ENCODE measurements around the gene RNF20.
A peak's percentile ranks its signal among the peaks of the same experiment; 100 is the strongest.

RNF20 gene

GRCh38 chr9:101590901-101591300 lies 57.2 kb downstream of the RNF20 start:
- no peaks in the 10 kb centered on the region for H3K36me3 ChIP-seq (ENCODE audit: insufficient read depth, insufficient read length, low read length)
- TF ChIP-seq YY1 (IDR thresholded peaks at IDR 0.05; ENCODE audit: insufficient read depth, insufficient read length) (no peak), SUZ12 (IDR thresholded peaks at IDR 0.05; ENCODE audit: extremely low read depth, insufficient read depth, insufficient read length) (no peak), ZNF274 (IDR thresholded peaks at IDR 0.05; ENCODE audit: low read depth, low read length) (no peak)
- H3K27me3 ChIP-seq (ENCODE audit: insufficient read depth, insufficient read length): no peaks in the 10 kb centered on the region
- no peak overlapping the region for H3K4me3 ChIP-seq (ENCODE audit: insufficient read length, low read depth)
- H3K4me1 ChIP-seq (ENCODE audit: insufficient read depth, insufficient read length): no peaks in the 10 kb centered on the region
- DNase-seq (ENCODE audit: low read depth, low spot score): no peak
- no peak overlapping the region for H3K9ac ChIP-seq (ENCODE audit: insufficient read length, low read depth)
- no peaks in the 10 kb centered on the region for H3K9me3 ChIP-seq (ENCODE audit: insufficient read depth, low read length)

- Histone ChIP-seq H3K9ac (ENCODE audit: insufficient read length, low read depth) (no peak overlapping the region), H3K4me3 (ENCODE audit: insufficient read length, low read depth) (no peak overlapping the region), H3K4me1 (ENCODE audit: insufficient read depth, insufficient read length) (no peaks in the 10 kb centered on the region), H3K36me3 (ENCODE audit: insufficient read depth, insufficient read length, low read length) (no peaks in the 10 kb centered on the region), H3K9me3 (ENCODE audit: insufficient read depth, low read length) (no peaks in the 10 kb centered on the region), H3K27me3 (ENCODE audit: insufficient read depth, insufficient read length) (no peaks in the 10 kb centered on the region)
- TF ChIP-seq ZNF274 (IDR thresholded peaks at IDR 0.05; ENCODE audit: low read depth, low read length) (no peak), YY1 (IDR thresholded peaks at IDR 0.05; ENCODE audit: insufficient read depth, insufficient read length) (no peak), SUZ12 (IDR thresholded peaks at IDR 0.05; ENCODE audit: extremely low read depth, insufficient read depth, insufficient read length) (no peak)
- no peak for DNase-seq (ENCODE audit: low read depth, low spot score)
These were observed 58.3 kb downstream of the RNF20 start for GRCh38 chr9:101591787-101592446.

GRCh38 chr9:101592788-101593187 lies 59.1 kb downstream of the RNF20 start:
- H3K4me1 ChIP-seq (ENCODE audit: insufficient read depth, insufficient read length): no peaks in the 10 kb centered on the region
- no peak overlapping the region for H3K9ac ChIP-seq (ENCODE audit: insufficient read length, low read depth)
- no peaks in the 10 kb centered on the region for H3K36me3 ChIP-seq (ENCODE audit: insufficient read depth, insufficient read length, low read length)
- no peak overlapping the region for H3K4me3 ChIP-seq (ENCODE audit: insufficient read length, low read depth)
- TF ChIP-seq YY1 (IDR thresholded peaks at IDR 0.05; ENCODE audit: insufficient read depth, insufficient read length) (no peak), SUZ12 (IDR thresholded peaks at IDR 0.05; ENCODE audit: extremely low read depth, insufficient read depth, insufficient read length) (no peak), ZNF274 (IDR thresholded peaks at IDR 0.05; ENCODE audit: low read depth, low read length) (no peak)
- no peaks in the 10 kb centered on the region for H3K9me3 ChIP-seq (ENCODE audit: insufficient read depth, low read length)
- H3K27me3 ChIP-seq (ENCODE audit: insufficient read depth, insufficient read length): no peaks in the 10 kb centered on the region
- DNase-seq (ENCODE audit: low read depth, low spot score): no peak

- DNase-seq (ENCODE audit: low read depth, low spot score): no peak
- Histone ChIP-seq H3K9me3 (ENCODE audit: insufficient read depth, low read length) (no peaks in the 10 kb centered on the region), H3K4me3 (ENCODE audit: insufficient read length, low read depth) (no peak overlapping the region), H3K27me3 (ENCODE audit: insufficient read depth, insufficient read length) (no peaks in the 10 kb centered on the region), H3K9ac (ENCODE audit: insufficient read length, low read depth) (no peak overlapping the region), H3K4me1 (ENCODE audit: insufficient read depth, insufficient read length) (no peaks in the 10 kb centered on the region), H3K36me3 (ENCODE audit: insufficient read depth, insufficient read length, low read length) (no peaks in the 10 kb centered on the region)
- TF ChIP-seq SUZ12 (IDR thresholded peaks at IDR 0.05; ENCODE audit: extremely low read depth, insufficient read depth, insufficient read length): no peak
- no peak for TF ChIP-seq YY1 (IDR thresholded peaks at IDR 0.05; ENCODE audit: insufficient read depth, insufficient read length)
- no peak for TF ChIP-seq ZNF274 (IDR thresholded peaks at IDR 0.05; ENCODE audit: low read depth, low read length)
These were observed 59.7 kb downstream of the RNF20 start for GRCh38 chr9:101593345-101593744.

- Histone ChIP-seq H3K36me3 (ENCODE audit: insufficient read depth, insufficient read length, low read length) (no peaks in the 10 kb centered on the region), H3K4me3 (ENCODE audit: insufficient read length, low read depth) (no peak within 1 kb of the TSS), H3K9ac (ENCODE audit: insufficient read length, low read depth) (no peak within 1 kb of the TSS), H3K27me3 (ENCODE audit: insufficient read depth, insufficient read length) (no peaks in the 10 kb centered on the region), H3K4me1 (ENCODE audit: insufficient read depth, insufficient read length) (no peaks in the 10 kb centered on the region), H3K9me3 (ENCODE audit: insufficient read depth, low read length) (no peaks in the 10 kb centered on the region)
- no peak for TF ChIP-seq YY1 (IDR thresholded peaks at IDR 0.05; ENCODE audit: insufficient read depth, insufficient read length)
- no peak for TF ChIP-seq SUZ12 (IDR thresholded peaks at IDR 0.05; ENCODE audit: extremely low read depth, insufficient read depth, insufficient read length)
- TF ChIP-seq ZNF274 (IDR thresholded peaks at IDR 0.05; ENCODE audit: low read depth, low read length): no peak
- no peak for DNase-seq (ENCODE audit: low read depth, low spot score)
These were observed 61.1 kb downstream of the RNF20 start, which contains the start of gene PPP3R2 for GRCh38 chr9:101594796-101595195. TSS of gene PPP3R2 (minus strand) at chr9:101594969. CDS start at chr9:101594921, 48 bp downstream.

GRCh38 chr9:101601904-101602765 lies 68.5 kb downstream of the RNF20 start:
- H3K27me3 ChIP-seq (ENCODE audit: insufficient read depth, insufficient read length): no peaks in the 10 kb centered on the region
- TF ChIP-seq YY1 (IDR thresholded peaks at IDR 0.05; ENCODE audit: insufficient read depth, insufficient read length) (no peak), ZNF274 (IDR thresholded peaks at IDR 0.05; ENCODE audit: low read depth, low read length) (no peak), SUZ12 (IDR thresholded peaks at IDR 0.05; ENCODE audit: extremely low read depth, insufficient read depth, insufficient read length) (no peak)
- H3K9me3 ChIP-seq (ENCODE audit: insufficient read depth, low read length): no peaks in the 10 kb centered on the region
- H3K9ac ChIP-seq (ENCODE audit: insufficient read length, low read depth): no peak overlapping the region
- no peak overlapping the region for H3K4me3 ChIP-seq (ENCODE audit: insufficient read length, low read depth)
- H3K36me3 ChIP-seq (ENCODE audit: insufficient read depth, insufficient read length, low read length): no peaks in the 10 kb centered on the region
- peak; percentile 66 for DNase-seq (ENCODE audit: low read depth, low spot score)
- H3K4me1 ChIP-seq (ENCODE audit: insufficient read depth, insufficient read length): no peaks in the 10 kb centered on the region

- H3K9ac ChIP-seq (ENCODE audit: insufficient read length, low read depth): no peak overlapping the region
- H3K36me3 ChIP-seq (ENCODE audit: insufficient read depth, insufficient read length, low read length): no peaks in the 10 kb centered on the region
- DNase-seq (ENCODE audit: low read depth, low spot score): no peak
- no peak overlapping the region for H3K4me3 ChIP-seq (ENCODE audit: insufficient read length, low read depth)
- no peak for TF ChIP-seq YY1 (IDR thresholded peaks at IDR 0.05; ENCODE audit: insufficient read depth, insufficient read length)
- no peak for TF ChIP-seq ZNF274 (IDR thresholded peaks at IDR 0.05; ENCODE audit: low read depth, low read length)
- TF ChIP-seq SUZ12 (IDR thresholded peaks at IDR 0.05; ENCODE audit: extremely low read depth, insufficient read depth, insufficient read length): no peak
- no peaks in the 10 kb centered on the region for H3K9me3 ChIP-seq (ENCODE audit: insufficient read depth, low read length)
- H3K4me1 ChIP-seq (ENCODE audit: insufficient read depth, insufficient read length): no peaks in the 10 kb centered on the region
- no peaks in the 10 kb centered on the region for H3K27me3 ChIP-seq (ENCODE audit: insufficient read depth, insufficient read length)
These were observed 70.6 kb downstream of the RNF20 start for GRCh38 chr9:101604296-101604695.
